Heart right ventricle (tissue), 16 donors: ENCODE measurements around the gene VPS26A. TPM values are rescaled to one million over a fixed set of nuclear protein-coding genes. Genes with fewer than 3 reads are reported as not detected.
A peak's percentile ranks its signal among the peaks of the same experiment; 100 is the strongest.

Experiments
- ATAC-seq, 8 donors: fragments of 200-7000 bp; cut with Tn5 transposase; one replicate each; pipeline ENCODE4 v1.9.1; 2020; ENCODE audit warnings: mild to moderate bottlenecking in 8 of 8, moderate library complexity in 8 of 8, moderate number of reproducible peaks in 1 of 8
- DNase-seq, 2 donors: peaks; one replicate each; pipeline ENCODE4 v3.0.0-alpha.2; 2020
- H3K27ac ChIP-seq, 10 donors: fragments of 200-600 bp; sonication (generic) in 2 of 10; one replicate each; pipeline versions ENCODE4 v1.5.0 to v1.8.0; 2020 to 2022; ENCODE audit warnings: mild to moderate bottlenecking in 3 of 10
- H3K27me3 ChIP-seq, 7 donors: fragments of 200-600 bp; one replicate each; pipeline ENCODE4 v1.8.0; 2021 to 2022; ENCODE audit warnings: mild to moderate bottlenecking in 2 of 7
- H3K36me3 ChIP-seq, 9 donors: fragments of 200-600 bp; sonication (generic) in 1 of 9; one replicate each; pipeline versions ENCODE4 v1.5.0 to v1.8.0; 2020 to 2022; ENCODE audit warnings: mild to moderate bottlenecking in 2 of 9
- H3K4me1 ChIP-seq, 9 donors: fragments of 200-600 bp; sonication (generic) in 1 of 9; one replicate each; pipeline versions ENCODE4 v1.5.0 to v1.8.0; 2020 to 2022; ENCODE audit warnings: mild to moderate bottlenecking in 4 of 9
- H3K4me3 ChIP-seq, 10 donors: fragments of 200-600 bp; sonication (generic) in 2 of 10; one replicate each; pipeline versions ENCODE4 v1.5.0 to v1.8.0; 2020 to 2022; ENCODE audit warnings: mild to moderate bottlenecking in 7 of 10, moderate library complexity in 2 of 10
- H3K9me3 ChIP-seq, 11 donors: fragments of 200-600 bp in 10 of 11; sonication (generic) in 2 of 11; one replicate each; pipeline versions ENCODE4 v1.5.0 to v1.8.0; 2013 to 2022; ENCODE audit warnings: mild to moderate bottlenecking in 2 of 11, control low read depth in 1 of 11, moderate library complexity in 1 of 11
- WGBS, 2 donors: extraction: QIAGEN DNeasy Blood & Tissue Kit; methylation state at CpG; one replicate each; pipeline ENCODE4 v1.1.7; 2013; ENCODE audit warnings: inconsistent platforms in 1 of 2; 5-methylcytosine and 5-hydroxymethylcytosine counted together
- intact Hi-C, 10 donors: fragments of 100-400 bp; cut with DNase I; formaldehyde crosslinking; loops; one replicate each; pipeline versions ENCODE4 v1.11.1 to v1.14.2; 2022
- polyA plus RNA-seq, 2 donors: library from polyadenylated mRNA; stranded (reverse); fragments of 200-250 nt; gene quantifications; one replicate each; pipeline ENCODE4 v1.2.3, GENCODE V29; 2013
- total RNA-seq, 10 donors: library from RNA; stranded (reverse); fragmentation: NEBNext Ultra II Directional in 3 of 10; extraction: Animal tissue kit (Norgen Biotek cat#: 25700) in 3 of 10; gene quantifications; one replicate each; pipeline versions ENCODE4 v1.2.1 to v1.2.4, GENCODE V29; 2021 to 2023
- TF ChIP-seq, protein P1 (sequence below), 9 donors: fragments of 200-600 bp; sonication (generic) in 2 of 9; IDR thresholded peaks; one replicate each; pipeline versions ENCODE4 v1.5.0 to v1.8.0; 2021 to 2022; ENCODE audit warnings: antibody characterized with exemption in 9 of 9, mild to moderate bottlenecking in 5 of 9, moderate library complexity in 1 of 9
- donor health status: Arrhythmogenic right ventricular cardiomyopathy.
- donor health status: ischemic (EF 13 %, LVEDD 7.1; RV severe dilation, severe dysfunction).
- donor health status: healthy with polysubstance abuse.
- donor health status: DM: no; HTN: yes; CAD: no.
- donor health status: DM: no; HTN: no; CAD: no.
- donor health status: ischemic (EF 25% LVEDD 6.9; RV normal size, moderate dysfunction).
- donor health status: ischemic (EF 25% LVEDD 5.7; RV mildly dilated, moderate dysfunction).
- donor health status: healthy.
- donor health status: DM: yes; HTN: yes; CAD: no.
- donor health status: Ischemic cardiomyopathy.
- donor health status: ischemic (EF 35%, LVEDD 5.7; RV mildly dilated, moderate dysfunction).
- donor health status: nonischemic (EF 11% LVEDD 7.7; RV severe dilation, severe dysfunction).
- donor health status: DM: yes; HTN: yes; CAD: no.
- donor health status: PGD.
- donor health status: ischemic (EF 29% LVEDD 5.4; RV normal size, mild dysfunction).
- donor health status: nonischemic (EF 23%, LVEDD 6.1; RV moderate dilation, normal function).

The VPS26A gene
- total and polyA plus RNA-seq, 12 donors, result 15.9 to 43.8 (median 34.2) TPM

DNA sequence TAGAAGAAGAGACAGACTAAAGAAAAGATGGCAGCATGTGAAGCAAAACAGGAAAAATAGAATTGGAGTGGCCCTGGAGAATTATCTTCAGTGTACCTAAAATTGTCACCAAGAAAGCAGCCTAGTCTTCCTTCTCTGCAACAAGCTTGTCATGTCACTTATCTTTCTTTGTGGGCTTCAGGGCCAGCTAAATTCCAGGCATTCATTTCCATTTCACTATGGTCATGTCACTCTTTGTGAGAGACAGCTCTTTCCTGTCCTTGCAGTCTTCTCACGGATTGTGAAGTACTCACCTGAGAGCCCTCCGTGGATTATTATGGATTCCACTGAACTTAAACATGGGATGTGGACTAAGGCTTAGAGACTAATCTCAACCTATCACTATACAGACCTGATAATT, 87.1 kb downstream of the VPS26A start:
- TF ChIP-seq, protein P1, sequence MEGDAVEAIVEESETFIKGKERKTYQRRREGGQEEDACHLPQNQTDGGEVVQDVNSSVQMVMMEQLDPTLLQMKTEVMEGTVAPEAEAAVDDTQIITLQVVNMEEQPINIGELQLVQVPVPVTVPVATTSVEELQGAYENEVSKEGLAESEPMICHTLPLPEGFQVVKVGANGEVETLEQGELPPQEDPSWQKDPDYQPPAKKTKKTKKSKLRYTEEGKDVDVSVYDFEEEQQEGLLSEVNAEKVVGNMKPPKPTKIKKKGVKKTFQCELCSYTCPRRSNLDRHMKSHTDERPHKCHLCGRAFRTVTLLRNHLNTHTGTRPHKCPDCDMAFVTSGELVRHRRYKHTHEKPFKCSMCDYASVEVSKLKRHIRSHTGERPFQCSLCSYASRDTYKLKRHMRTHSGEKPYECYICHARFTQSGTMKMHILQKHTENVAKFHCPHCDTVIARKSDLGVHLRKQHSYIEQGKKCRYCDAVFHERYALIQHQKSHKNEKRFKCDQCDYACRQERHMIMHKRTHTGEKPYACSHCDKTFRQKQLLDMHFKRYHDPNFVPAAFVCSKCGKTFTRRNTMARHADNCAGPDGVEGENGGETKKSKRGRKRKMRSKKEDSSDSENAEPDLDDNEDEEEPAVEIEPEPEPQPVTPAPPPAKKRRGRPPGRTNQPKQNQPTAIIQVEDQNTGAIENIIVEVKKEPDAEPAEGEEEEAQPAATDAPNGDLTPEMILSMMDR (IDR thresholded peaks at IDR 0.05), result no peak
- Histone ChIP-seq H3K9me3 (peaks cover 0 to 10% (median 0%) of the 10 kb centered on the region in 11 donors), H3K36me3 (peaks cover 0 to 38% (median 25%) of the 10 kb centered on the region in 9 donors), H3K27ac (no peak overlapping the region), H3K4me3 (no peak overlapping the region), H3K4me1 (peaks cover 0 to 31% (median 0%) of the 10 kb centered on the region in 9 donors), H3K27me3 (peaks cover 0 to under 1% (median 0%) of the 10 kb centered on the region in 7 donors)
- DNase-seq, result no peak
- intact Hi-C loops, result no loop called here
- ATAC-seq, result no peak
- 21 to 44% methylated on average over 2 of the region's 2 CpGs for WGBS, 2 donors

DNA sequence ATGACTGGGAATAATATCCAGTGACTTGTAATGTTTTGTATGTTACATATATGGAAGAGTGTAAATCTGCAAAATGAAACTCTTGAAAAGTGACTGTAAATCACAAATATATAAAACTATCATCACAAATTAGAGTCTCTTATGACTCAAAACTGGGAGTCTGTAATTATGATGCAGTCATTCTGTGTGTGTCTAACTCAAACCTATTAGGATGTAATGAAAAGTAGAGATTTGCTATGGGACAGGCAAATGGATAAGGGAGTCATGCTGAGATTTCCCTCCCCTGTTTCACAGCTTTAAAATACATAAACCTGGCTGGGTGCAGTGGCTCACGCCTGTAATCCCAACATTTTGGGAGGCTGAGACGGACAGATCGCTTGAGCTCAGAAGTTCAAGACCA, 87.5 kb downstream of the VPS26A start:
- 82 to 90% methylated on average over 3 of the region's 3 CpGs for WGBS, 2 donors
- TF ChIP-seq, protein P1 (IDR thresholded peaks at IDR 0.05), result no peak
- H3K36me3 ChIP-seq, result peaks cover 0 to 34% (median 22%) of the 10 kb centered on the region in 9 donors
- intact Hi-C loops, result no loop called here
- H3K4me3 ChIP-seq, result no peak overlapping the region
- peaks cover 0 to 10% (median 0%) of the 10 kb centered on the region in 11 donors for H3K9me3 ChIP-seq
- ATAC-seq, result no peak
- no peak overlapping the region for H3K27ac ChIP-seq
- H3K27me3 ChIP-seq, result peaks cover 0 to 4% (median 0%) of the 10 kb centered on the region in 7 donors
- peaks cover 0 to 34% (median 0%) of the 10 kb centered on the region in 9 donors for H3K4me1 ChIP-seq
- no peak for DNase-seq

DNA sequence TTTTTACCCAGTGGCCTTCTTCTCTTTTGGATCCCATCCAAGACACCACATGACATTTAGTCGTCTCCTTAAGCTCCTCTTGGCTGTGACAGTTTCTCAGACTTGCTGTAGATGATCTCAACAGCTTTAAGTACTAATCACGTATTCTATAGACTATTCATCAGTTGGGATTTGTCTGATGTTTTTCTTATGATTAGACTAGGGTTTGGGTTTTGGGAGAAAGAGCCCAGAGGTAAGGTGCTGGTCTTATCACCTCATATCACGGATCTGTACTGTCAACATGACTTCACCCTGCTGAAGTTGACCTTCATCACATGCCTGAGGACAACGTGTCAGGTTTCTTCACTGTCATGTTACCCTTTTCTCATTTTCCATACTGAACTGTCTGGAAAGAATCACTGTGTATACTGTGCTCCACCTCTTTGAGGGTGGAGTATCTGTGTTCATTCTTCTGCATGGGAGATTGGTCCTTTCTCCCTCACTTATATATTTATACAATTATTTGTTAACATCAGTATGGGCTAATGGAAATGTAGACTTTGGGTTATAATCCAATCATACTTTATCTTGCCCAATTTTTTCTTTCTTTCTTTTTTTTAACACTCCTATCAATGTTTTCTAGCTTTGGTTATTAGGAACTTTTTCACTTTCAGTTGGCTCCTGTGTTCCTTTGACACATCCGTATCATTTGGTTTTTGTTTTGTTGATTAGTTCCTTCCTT, 89.8 kb downstream of the VPS26A start:
- ATAC-seq, result no peak
- Histone ChIP-seq H3K4me3 (no peak overlapping the region), H3K36me3 (peaks cover 0 to 12% (median 8%) of the 10 kb centered on the region in 9 donors), H3K9me3 (peaks cover 0 to 10% (median 0%) of the 10 kb centered on the region in 11 donors), H3K27me3 (peaks cover 0 to 16% (median 0%) of the 10 kb centered on the region in 7 donors), H3K4me1 (peaks cover 0 to 37% (median 0%) of the 10 kb centered on the region in 9 donors), H3K27ac (peak overlapping the region in 1 of 10 donors; percentile 61)
- intact Hi-C loops, result no loop called here
- no peak for DNase-seq
- TF ChIP-seq, protein P1 (IDR thresholded peaks at IDR 0.05), result no peak
- 35 to 39% methylated on average over 5 of the region's 5 CpGs for WGBS, 2 donors

DNA sequence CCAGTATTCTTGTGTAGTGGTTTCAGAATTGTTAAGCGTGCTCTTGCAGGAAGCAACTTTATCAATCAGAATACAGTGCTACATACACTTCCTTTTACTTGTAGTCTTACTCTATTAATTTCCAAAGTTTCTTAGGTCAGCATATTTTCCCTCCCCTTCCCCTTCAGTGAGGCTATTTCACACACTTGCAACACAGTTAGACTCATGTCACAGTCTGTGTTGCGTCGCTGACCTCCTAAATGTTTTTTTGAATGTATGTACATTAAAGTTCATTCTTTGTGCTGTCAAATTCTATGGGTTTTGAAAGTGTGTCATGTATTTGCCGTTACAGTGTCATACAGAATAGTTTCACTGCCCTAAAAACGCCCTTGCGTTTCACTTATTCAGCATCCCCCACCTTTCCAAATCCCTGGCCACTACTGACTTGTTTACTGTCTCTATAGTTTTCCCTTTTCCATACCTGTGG, 90.7 kb downstream of the VPS26A start:
- H3K36me3 ChIP-seq, result peaks cover 0 to 2% (median 0%) of the 10 kb centered on the region in 9 donors
- DNase-seq, result no peak
- WGBS, 2 donors, result 93 to 94% methylated on average over 6 of the region's 6 CpGs
- peaks cover 0 to 10% (median 0%) of the 10 kb centered on the region in 11 donors for H3K9me3 ChIP-seq
- TF ChIP-seq, protein P1 (IDR thresholded peaks at IDR 0.05), result no peak
- intact Hi-C loops, result no loop called here
- H3K27ac ChIP-seq, result peak overlapping the region in 1 of 10 donors; percentile 61
- H3K4me3 ChIP-seq, result no peak overlapping the region
- H3K4me1 ChIP-seq, result peaks cover 0 to 37% (median 0%) of the 10 kb centered on the region in 9 donors
- ATAC-seq, result no peak
- peaks cover 0 to 21% (median 0%) of the 10 kb centered on the region in 7 donors for H3K27me3 ChIP-seq
